ENCODE measurements around the gene ADGB.
"Not testable (repeated sequence)": the region's sequence is repeated elsewhere in the genome, so short reads cannot be mapped to it uniquely, and the experiment has no call there.

Gene ADGB

GRCh38 chr6:146770275-146770964 lies 171.6 kb downstream of the ADGB start:
- DNase-seq, result no peak

- no peak for DNase-seq
Observed at GRCh38 chr6:146770965-146771735, 172.4 kb downstream of the ADGB start.

GRCh38 chr6:146775220-146775619 lies 176.4 kb downstream of the ADGB start:
- DNase-seq, result no peak

GRCh38 chr6:146781836-146782235 lies 183.1 kb downstream of the ADGB start:
- DNase-seq, result no peak

- peak in 1 of 2 donors; percentile 2 for DNase-seq
Observed at GRCh38 chr6:146785001-146785585, 186.3 kb downstream of the ADGB start.

- DNase-seq, result no peak
Observed at GRCh38 chr6:146787876-146788508, 189.2 kb downstream of the ADGB start.

GRCh38 chr6:146790561-146791091 lies 191.9 kb downstream of the ADGB start:
- no peak for DNase-seq

GRCh38 chr6:146791930-146792329 lies 193.2 kb downstream of the ADGB start:
- no peak for DNase-seq

- not testable (repeated sequence) for DNase-seq
Observed at GRCh38 chr6:146793218-146793617, 194.4 kb downstream of the ADGB start.

- no peak for DNase-seq
Observed at GRCh38 chr6:146795479-146796133, 196.8 kb downstream of the ADGB start.

- not testable (repeated sequence) for DNase-seq
Observed at GRCh38 chr6:146803167-146803566, 204.4 kb downstream of the ADGB start.

GRCh38 chr6:146803601-146804000 lies 204.8 kb downstream of the ADGB start:
- no peak for DNase-seq

GRCh38 chr6:146805546-146806325 lies 207.0 kb downstream of the ADGB start:
- no peak for DNase-seq

GRCh38 chr6:146809014-146809413 lies 210.2 kb downstream of the ADGB start:
- not testable (repeated sequence) for DNase-seq

GRCh38 chr6:146812811-146813321 lies 214.1 kb downstream of the ADGB start:
- not testable (repeated sequence) for DNase-seq

- no peak for DNase-seq
Observed at GRCh38 chr6:146813554-146813953, 214.8 kb downstream of the ADGB start.

GRCh38 chr6:146814148-146814750 lies 215.5 kb downstream of the ADGB start:
- DNase-seq, result no peak

GRCh38 chr6:146815511-146816462 lies 217.0 kb downstream of the ADGB start:
- DNase-seq, result not testable (repeated sequence)

- no peak for DNase-seq
Observed at GRCh38 chr6:146819596-146820320, 221.0 kb downstream of the ADGB start.
